GM19463 (cell line): ENCODE data around the gene USP33.
A peak's percentile ranks its signal among the peaks of the same experiment; 100 is the strongest.
"Not testable (repeated sequence)": the region's sequence is repeated elsewhere in the genome, so short reads cannot be mapped to it uniquely, and the experiment has no call there.

Experiments used
- ATAC-seq: cut with Tn5 transposase; IDR thresholded peaks from one replicate; pipeline ENCODE4 v1.9.1; 2021; ENCODE audit warnings: mild to moderate bottlenecking, moderate library complexity; ENCODE audit not compliant: unreplicated experiment

The USP33 gene

DNA sequence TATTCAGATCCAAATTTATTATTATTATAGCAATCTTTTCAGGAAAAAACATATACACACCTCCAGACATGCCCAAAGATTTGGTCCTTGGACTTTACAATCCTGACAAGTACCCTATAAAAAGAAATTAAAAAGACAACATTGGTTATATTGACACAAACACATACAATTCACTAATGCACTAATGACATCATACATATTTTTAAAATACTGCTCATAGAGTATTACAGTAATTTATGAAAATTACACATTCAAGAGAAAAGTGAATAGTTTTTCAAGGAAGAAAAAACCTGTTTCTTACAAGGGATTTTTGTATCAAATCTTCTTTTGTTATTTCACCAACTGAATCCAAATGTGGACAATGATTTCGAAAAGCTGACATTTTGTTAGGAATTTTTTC, 18.3 kb downstream of the USP33 start:
- ATAC-seq = no peak

DNA sequence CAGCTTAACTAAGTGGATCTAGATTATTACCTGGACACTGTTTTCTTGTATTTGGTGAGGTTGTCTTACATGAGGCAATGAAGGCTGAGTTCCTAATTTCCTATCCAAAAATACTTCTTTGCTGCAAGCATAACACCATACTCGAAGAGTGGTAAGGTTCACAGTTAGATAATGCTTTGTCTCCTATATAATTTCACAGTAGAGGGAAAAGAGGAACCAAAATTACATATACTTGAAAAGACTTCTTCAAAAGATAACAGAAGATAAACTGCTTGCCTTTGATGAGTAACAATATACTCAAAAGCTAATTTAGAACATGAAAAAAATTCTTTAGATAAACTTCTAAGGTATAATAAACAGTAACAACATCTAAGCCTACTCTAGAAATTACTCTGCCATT, 20.4 kb downstream of the USP33 start:
- no peak for ATAC-seq

- no peak for ATAC-seq
These were observed 27.6 kb downstream of the USP33 start for GRCh38 chr1:77732090-77732489.

- no peak for ATAC-seq
These were observed 33.9 kb downstream of the USP33 start for GRCh38 chr1:77725706-77726105.

DNA sequence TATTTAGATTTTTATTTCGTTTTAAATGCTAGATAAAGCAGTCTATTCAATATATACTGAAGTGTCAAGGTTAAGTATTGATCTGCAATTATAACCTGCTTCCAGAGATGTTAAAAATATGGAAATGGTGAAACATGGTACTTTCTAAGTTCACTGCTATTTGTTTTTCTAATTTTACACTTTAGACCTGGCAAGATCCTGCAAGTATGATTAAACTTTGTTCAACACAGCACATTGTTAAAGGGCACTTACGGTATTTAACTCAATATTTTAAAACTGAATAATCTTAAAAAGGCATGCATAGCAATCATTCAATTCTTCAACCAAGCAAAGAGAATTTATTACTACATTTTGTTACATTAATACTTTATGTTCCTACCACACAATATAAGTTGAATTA, 41.5 kb downstream of the USP33 start:
- no peak for ATAC-seq

- no peak for ATAC-seq
These were observed 43.6 kb downstream of the USP33 start for GRCh38 chr1:77716065-77716464.

DNA sequence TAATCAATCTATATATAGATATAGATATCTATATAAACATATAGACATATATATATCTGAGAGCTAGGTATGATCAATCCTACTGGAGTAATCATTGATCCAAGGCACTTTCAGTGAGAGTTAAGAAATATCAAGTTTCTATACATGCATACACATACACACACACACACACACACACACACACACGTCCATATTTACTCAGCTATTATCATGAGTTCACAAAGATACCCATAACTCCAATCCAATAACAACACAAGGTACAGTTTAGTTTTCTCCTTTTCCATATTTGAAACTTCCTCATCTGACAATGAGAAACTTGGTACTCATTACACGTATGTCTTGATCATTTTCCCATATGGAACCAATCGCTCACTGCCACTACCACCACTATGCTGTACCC, 49.9 kb downstream of the USP33 start:
- no peak for ATAC-seq

DNA sequence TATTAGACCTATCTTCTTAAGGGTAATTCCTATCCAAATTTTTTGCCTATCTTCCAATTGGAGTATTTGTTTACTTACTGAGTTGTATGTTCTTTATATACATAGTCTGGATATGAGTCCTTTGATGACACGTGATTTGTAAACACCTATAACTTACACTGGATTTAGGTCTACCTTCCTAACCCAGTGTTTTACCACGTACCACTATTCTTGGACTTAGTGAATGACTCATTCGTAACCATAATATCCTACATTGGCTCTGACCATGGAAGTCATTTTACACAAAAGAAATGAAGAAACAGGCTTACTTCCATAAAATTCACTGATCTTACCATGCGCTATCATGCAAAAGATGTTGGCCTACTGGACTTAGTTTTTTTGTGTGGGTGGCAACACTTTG, 53.3 kb downstream of the USP33 start:
- no peak for ATAC-seq

- no peak for ATAC-seq
These were observed 54.9 kb downstream of the USP33 start for GRCh38 chr1:77704736-77705135.

- not testable (repeated sequence) for ATAC-seq
These were observed 60.0 kb downstream of the USP33 start for GRCh38 chr1:77699673-77700072.

DNA sequence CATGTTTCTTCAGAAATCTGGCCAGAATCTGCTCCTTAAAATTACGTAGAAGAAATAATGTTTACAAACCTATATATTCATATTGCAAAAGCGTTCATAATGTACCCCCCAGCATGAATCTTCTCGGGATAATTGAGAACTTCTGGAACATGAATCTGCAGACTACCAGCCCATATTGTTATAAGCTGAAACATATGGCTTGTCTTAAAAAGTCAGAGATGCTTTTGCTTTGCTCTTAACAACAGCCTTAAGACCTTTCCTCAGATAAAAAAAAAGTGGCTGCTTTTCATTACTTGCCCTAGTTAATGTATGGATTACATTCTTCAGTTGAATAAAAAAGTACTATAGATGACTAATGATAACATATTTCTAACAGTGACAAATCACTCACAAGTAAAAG, 62.2 kb downstream of the USP33 start:
- ATAC-seq = no peak

DNA sequence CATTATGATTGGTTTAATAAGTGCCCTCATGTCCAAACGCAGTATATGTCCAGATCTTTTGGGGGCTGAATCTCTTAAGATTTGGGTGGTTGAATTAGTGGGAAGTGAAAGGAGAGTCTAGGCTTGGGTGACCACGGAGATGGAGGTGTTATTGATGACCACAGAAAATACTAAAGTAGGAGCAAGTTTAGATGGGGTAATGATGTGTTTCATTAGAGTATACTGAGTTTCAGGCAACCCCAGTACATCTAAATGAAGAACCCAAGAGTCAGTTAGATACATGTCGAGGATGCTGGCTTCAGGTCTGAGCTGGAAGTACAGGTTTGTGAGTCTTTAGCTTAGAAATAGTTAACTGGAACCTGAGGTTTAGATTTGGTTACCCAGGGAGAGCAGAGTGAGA, 70.7 kb downstream of the USP33 start:
- ATAC-seq = peak; percentile 56

DNA sequence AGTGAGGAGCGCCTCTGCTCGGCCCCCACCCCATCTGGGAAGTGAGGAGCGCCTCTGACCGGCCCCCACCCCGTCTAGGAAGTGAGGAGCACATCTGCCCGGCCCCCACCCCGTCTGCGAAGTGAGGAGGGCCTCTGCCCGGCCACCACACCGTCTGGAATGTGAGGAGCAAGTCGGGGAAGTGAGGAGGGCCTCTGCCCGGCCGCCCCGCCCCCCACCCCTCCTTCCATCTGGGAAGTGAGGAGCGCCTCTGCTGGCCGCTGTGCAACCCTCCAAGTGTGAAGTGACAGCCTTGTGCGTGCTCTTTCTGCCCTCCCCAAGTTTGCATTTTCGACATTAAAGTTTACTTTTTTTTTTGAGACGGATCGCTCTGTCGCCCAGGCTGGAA, 72.1 kb downstream of the USP33 start:
- ATAC-seq = no peak

DNA sequence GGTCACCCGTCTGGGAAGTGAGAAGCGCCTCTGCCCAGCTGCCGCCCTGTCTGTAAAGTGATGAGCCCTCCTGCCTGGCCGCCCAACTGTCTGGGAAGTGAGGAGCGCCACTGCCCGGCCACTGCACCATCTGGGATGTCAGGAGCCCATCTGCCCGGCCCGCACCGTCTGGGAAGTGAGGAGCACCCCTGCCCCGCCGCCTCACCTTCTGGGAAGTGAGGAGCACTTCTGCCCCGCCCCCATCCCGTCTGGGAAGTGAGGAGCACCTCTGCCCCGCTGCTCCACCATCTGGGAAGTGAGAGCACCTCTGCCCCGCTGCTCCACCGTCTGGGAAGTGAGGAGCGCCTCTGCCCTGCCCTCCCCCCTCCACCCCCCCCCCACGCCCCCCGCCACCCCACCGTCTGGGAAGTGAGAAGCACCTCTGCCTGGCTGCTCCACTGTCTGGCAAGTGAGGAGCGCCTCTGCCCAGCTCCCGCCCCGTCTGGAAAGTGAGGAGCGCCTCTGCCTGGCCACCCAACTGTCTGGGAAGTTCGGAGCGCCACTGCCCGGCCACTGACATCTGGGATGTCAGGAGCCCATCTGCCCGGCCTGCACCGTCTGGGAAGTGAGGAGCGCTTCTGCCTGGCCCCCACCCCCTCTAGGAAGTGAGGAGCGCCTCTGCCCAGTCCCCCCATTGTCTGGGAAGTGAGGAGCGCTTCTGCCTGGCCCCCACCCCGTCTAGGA, 72.7 kb downstream of the USP33 start:
- no peak for ATAC-seq

DNA sequence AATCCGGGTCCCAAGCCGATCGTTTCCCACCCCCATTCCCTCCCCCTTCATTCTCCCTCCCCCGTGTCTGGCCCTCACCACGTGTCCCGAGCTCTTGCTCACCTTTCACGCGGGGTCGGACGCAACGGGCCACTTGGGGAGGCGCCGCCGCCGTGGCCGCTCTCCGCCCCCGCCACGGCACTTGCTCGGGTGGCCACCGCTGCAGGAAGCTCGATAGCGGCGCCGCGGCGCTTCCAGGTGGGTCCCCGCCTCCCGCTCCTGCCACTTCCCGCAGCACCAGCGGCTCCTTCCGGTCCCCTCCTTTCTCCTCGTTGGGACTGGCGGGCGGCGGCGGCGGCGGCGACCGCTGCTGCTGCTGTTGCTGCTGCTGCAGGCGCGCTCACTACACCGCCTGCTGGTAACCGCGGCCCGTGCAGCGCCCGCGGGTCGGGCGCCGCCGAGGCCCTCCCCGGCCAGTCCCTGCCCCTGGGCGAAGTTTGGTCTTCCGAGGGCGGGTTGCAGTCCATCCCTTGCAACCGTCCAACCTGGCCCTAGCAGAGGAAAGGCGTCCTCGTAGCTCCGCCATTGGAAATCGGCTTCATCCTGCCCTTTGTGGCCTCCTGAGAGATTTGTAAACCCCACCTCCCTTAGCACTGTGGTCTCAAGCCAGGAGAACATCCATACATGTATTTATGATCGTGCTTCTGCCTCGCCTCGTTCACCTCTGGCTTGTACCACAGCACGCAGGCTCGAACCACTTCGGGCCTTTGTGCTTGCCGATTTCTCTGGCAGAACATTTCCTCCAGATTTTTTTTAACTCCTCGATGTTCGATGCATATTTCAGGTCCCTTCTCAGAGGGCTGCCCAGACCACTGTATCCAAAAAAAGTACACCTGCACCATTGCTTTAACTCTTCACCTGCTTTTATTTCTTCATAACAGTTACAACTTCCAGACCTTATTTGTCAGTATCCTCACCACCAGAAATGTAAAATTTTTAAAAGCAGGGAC, 76.2 kb downstream of the USP33 start:
- ATAC-seq = peak; percentile 67

GRCh38 chr1:77682460-77683159, 77.0 kb downstream of the USP33 start, which contains the start of gene ZZZ3:
TSS of gene ZZZ3 (minus strand) at chr1:77682658. CDS start at chr1:77633354, 49,304 bp downstream.
- ATAC-seq = peak; percentile 62

DNA sequence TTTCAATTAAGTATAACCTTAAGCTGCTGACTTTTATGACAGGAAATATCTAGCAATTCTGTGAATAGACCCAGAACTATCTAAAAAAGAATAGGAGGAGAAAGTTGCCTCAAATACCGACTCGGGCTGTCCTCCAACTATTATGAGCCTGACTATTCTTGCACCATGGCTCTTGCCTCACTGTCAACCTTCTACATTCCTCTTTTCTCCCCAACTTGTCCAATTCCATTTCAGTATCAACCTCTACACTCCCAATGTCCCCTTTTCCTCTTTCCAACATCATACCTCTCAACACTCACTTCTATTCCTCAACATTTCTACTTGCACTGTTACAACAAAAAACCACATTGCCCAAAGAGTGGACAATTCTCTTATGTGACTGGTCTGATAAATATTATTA, 79.5 kb downstream of the USP33 start:
- ATAC-seq = no peak

DNA sequence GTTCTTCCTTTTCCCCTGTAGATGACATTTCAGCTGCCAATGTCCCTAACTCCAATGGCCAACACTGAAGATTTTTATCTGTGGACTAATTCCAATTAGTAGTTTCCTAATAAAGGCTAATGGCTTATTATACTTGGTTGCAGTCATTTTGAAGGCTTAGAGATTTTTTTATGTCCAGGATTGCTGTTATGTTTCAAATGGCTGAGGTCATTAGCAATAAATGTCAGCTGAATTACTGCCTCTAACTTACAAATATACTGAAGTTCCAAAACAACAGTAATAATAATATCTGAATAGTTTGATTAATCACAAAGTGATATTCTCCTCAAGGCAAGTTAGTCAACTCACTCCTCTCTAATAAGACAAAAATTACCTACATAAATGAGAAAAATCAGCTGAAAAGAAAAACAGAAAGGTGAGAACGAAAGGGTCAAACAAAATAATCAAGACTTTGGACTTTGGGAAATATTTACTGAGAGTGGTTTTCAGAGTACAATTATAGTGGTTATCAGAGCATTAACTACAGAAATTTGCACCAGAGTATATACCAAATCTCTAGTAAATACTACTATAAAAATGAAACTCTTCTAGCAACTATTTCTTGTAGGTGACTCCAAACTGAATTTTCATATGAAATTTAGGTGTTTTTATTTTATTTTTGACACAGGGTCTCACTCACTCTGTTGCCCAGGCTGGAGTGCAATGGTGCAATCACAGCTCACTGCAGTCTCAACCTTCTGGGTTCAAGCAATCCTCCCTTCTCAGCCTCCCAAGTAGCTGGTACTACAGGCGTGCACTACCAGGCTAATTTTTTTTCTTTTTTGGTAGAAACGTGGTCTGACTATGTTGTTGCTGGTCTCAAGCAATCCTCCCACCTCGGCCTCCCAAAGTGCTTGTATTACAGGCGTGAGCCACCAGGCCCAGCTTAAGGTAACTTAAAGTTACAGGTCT, 80.7 kb downstream of the USP33 start:
- no peak for ATAC-seq

GRCh38 chr1:77674807-77675206, 84.8 kb downstream of the USP33 start:
- ATAC-seq = not testable (repeated sequence)

DNA sequence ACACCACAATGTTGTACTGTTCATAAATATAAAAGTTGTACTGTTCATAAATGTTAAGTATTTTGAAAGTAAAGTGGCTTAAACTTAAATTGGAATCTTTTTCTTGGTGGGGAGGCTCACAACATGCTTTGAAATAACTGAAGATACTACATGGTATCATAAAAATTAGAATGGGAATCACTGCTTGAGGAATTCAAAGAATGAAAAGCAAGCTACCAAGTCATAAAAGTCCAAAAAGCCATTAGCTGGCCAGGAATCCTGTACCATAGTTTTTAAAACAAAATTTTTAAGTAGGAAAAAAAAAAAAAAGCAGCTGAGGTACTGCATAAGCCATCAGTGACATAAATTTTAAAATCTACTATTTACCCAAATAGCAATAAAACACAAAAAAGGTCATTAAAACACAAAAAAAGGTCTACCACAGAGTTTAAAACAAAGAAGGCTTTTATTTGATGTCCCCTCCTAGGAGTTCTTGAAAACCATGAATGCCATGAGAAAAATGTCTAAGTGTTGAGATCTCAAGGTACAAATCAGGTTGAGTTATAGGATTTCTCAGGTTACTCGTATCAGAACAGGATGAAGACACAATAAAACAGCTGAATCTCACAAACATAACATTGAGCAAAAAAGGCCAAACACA, 85.8 kb downstream of the USP33 start:
- no peak for ATAC-seq
